Effector memory CD4-positive, alpha-beta T cell (primary cell): Measurements from ENCODE around the gene HOXD3.

Experiments
- DNase-seq, 3 donors: peaks; one replicate each; pipeline ENCODE4 v3.0.0-alpha.2; 2020
- H3K27ac ChIP-seq: 2 replicates; pipeline ENCODE4 v1.7.0; 2013; ENCODE audit warnings: mild to moderate bottlenecking, low read length, moderate library complexity; ENCODE audit not compliant: insufficient read depth, poor library complexity, severe bottlenecking
- H3K27me3 ChIP-seq: replicated peaks from 2 replicates; pipeline ENCODE4 v1.7.0; 2013; ENCODE audit warnings: mild to moderate bottlenecking, low read length; ENCODE audit not compliant: insufficient read depth, control insufficient read depth, poor library complexity, severe bottlenecking
- H3K36me3 ChIP-seq: 2 replicates; pipeline ENCODE4 v1.7.0; 2013; ENCODE audit warnings: mild to moderate bottlenecking, low read length, moderate library complexity; ENCODE audit not compliant: control insufficient read depth, insufficient read depth
- H3K4me1 ChIP-seq: 2 replicates; pipeline ENCODE4 v1.7.0; 2013; ENCODE audit warnings: low read length, mild to moderate bottlenecking; ENCODE audit not compliant: control insufficient read depth, insufficient read depth, poor library complexity, severe bottlenecking
- H3K4me3 ChIP-seq: 2 replicates; pipeline ENCODE4 v1.7.0; 2013; ENCODE audit warnings: low read length, low read depth, mild to moderate bottlenecking; ENCODE audit not compliant: insufficient read depth, poor library complexity, severe bottlenecking
- H3K9me3 ChIP-seq: 2 replicates; pipeline ENCODE4 v1.7.0; 2013; ENCODE audit warnings: mild to moderate bottlenecking, low read length, moderate library complexity; ENCODE audit not compliant: control insufficient read depth

HOXD3 gene

DNA sequence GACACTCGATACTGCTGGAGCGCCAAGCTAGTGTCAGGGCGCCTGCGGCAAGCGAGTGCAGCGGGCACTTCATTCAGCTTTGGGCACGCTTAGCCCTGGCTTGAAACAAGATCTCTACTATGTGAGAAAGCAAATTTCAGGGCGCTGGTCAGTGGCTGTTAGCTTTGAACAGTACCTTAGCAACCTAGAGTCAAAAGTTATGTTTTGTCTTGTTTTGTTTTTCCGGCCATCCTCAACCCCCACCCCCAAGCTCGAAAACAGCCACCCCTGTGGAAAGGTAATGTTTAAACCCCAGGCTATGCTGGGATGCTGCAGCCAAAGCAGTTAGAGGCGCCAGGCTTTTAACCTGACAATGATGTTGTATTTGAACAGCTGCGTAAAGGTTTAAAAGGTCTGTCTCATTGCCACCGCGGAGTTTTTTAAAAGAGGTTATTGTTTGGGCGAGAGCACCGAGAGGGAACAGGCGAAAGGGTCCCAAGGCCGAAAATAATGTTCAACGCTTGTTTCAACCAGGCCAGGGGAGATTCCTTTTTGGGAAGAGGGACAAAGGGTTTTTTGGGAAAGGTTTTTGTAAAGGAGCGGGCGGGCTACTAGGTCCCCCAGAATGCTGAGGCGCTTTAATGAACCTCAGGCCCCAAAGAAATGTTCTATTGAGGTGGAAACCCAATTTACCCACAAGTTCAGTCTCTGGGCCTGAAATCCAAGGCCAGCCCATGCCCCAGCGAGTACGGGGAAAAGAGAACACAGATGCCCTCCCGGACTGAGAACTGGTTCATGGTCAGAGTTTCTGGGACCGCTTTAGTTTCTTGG lies 42.8 kb upstream of the HOXD3 start:
- Histone ChIP-seq H3K27ac (no peak overlapping the region), H3K4me3 (no peak overlapping the region), H3K36me3 (no peaks in the 10 kb centered on the region), H3K9me3 (no peaks in the 10 kb centered on the region), H3K4me1 (no peaks in the 10 kb centered on the region), H3K27me3 (peaks cover 95% of the 10 kb centered on the region)
- DNase-seq = no peak

DNA sequence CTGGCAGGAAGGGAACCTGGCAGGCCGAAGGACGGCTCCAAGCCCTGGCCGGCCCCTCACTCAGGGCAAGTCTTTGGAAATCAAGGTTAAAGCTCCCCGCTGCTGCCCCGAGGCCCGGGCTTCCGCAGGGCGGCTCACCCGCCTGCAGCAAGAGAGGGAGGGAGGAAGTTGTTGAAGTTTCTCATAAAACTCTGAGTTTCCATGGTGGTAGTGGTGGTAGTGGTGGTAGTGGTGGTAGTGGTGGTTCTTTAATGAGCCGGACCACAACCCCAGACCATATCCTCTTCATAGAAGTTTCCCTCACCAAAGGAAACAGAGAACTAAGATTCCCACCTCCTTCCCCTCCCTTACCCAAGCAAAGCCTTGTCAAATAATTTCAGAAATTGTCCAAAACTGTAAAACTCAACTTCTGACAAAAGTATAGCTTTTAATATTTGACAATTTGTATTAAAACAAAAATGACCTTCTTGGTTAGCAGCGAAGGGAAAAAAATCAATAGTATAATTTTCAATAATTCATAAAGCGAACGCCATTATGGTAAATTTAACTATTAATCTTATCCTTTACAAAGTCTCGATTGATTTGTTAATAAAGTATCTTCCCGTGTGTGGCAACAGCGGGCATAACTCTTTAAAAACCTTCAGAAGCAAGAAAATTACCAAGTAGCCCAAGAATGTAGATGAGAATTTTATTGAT lies 42.0 kb upstream of the HOXD3 start:
- Histone ChIP-seq H3K4me3 (no peak overlapping the region), H3K36me3 (no peaks in the 10 kb centered on the region), H3K27me3 (peaks cover 94% of the 10 kb centered on the region), H3K9me3 (no peaks in the 10 kb centered on the region), H3K27ac (no peak overlapping the region), H3K4me1 (no peaks in the 10 kb centered on the region)
- no peak for DNase-seq

DNA sequence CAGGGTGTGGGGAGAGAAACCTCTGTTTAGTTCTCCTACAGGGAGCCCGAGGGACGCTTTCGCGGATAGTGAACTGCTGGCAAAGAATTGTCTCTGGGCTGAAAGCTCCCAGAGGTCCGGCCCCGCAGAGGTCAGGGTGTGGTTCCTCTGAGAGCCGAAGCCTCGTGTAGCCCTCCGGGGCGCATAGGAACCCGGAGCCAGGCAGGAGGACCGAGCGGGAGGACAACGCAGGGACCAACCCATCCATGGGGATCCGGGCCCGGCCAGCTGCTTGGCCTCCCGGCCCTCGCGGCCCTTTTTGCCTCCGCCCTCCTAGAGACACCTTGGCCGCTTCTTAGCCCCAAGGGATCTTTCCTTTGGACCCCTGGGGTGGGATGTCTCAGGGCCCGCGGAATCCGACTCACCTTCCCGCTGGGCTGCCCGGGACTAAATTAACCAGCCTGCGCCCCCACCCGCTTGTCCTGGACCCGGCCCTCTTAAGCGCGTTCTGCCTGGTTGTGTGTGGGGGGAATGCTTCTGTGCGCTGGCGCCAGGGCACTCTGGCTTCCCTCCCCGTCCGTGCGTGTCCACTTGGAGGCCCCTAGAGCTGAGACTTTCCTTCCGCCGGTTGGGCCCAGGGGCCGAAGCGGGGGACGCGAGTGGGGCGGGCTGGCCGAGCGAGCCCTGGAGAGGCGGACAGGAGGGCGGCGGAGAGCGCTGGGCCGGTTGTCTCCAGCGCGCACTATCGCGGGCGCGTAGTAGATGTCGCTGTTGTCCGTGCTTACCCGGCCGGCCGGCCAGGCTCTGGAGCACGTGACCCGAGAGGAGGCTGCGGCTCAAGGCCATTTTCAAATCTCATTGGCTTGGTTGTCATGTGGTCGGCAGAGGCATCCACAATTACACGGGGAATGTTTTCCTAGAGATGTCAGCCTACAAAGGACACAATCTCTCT lies 41.0 kb upstream of the HOXD3 start, which contains the start of gene HOXD10:
TSS of gene HOXD10 (plus strand) at position 896 of the 931 bp plus-strand sequence. CDS start 56 bp downstream, outside the sequence.
- no peak within 1 kb of the TSS for H3K27ac ChIP-seq
- no peaks in the 10 kb centered on the region for H3K9me3 ChIP-seq
- H3K4me1 ChIP-seq = no peaks in the 10 kb centered on the region
- no peak within 1 kb of the TSS for H3K4me3 ChIP-seq
- H3K27me3 ChIP-seq = peaks cover 94% of the 10 kb centered on the region
- H3K36me3 ChIP-seq = no peaks in the 10 kb centered on the region
- no peak for DNase-seq

DNA sequence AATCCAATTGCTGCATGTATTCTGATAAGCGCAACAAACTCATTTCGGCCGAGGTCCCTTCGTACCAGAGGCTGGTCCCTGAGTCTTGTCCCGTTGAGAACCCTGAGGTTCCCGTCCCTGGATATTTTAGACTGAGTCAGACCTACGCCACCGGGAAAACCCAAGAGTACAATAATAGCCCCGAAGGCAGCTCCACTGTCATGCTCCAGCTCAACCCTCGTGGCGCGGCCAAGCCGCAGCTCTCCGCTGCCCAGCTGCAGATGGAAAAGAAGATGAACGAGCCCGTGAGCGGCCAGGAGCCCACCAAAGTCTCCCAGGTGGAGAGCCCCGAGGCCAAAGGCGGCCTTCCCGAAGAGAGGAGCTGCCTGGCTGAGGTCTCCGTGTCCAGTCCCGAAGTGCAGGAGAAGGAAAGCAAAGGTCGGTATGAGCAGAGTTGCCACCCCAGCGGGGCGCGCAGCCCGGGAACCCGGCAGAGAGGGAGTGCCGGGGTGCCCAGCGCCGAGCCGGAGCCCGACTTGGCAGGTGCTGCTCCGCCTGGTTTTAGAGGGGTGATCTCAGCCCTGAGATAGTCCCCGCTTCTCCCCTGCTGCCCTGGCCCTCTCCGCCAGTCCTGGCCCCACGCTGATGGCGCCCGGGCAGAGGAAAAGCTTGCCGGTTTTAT lies 39.8 kb upstream of the HOXD3 start:
- Histone ChIP-seq H3K27me3 (peaks cover 94% of the 10 kb centered on the region), H3K4me3 (no peak overlapping the region), H3K9me3 (no peaks in the 10 kb centered on the region), H3K27ac (no peak overlapping the region), H3K36me3 (no peaks in the 10 kb centered on the region), H3K4me1 (peaks cover 5% of the 10 kb centered on the region)
- DNase-seq = no peak

DNA sequence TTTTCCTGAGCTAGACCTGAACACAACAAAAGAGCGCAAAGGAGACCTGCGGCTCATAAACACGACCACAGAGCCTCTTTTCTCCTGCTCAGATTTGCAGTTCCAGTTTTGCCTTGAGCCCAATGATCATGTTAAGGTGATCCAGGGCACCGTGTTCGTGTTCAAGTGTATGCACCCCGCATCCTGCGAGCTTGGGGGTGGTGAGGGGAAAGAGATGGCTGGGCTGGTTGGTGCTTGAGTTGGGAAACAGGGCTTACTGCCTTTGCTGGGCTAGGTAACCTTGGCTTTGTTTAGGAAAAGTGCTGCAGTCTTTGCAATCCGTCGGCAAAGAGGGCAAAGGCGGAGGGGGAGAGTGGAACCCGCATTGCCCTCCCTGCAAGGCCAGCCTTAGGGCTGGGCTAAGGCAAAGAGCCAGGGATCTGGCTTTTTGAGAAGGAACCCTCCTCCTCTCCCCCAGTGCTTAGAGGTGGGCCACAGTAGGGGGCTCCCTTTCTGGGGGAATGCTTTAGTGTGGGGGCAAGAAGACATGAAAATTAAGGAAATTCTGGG lies 39.2 kb upstream of the HOXD3 start:
- Histone ChIP-seq H3K9me3 (no peaks in the 10 kb centered on the region), H3K27ac (no peak overlapping the region), H3K36me3 (no peaks in the 10 kb centered on the region), H3K4me3 (no peak overlapping the region), H3K4me1 (peaks cover 11% of the 10 kb centered on the region), H3K27me3 (peaks cover 93% of the 10 kb centered on the region)
- DNase-seq = no peak

DNA sequence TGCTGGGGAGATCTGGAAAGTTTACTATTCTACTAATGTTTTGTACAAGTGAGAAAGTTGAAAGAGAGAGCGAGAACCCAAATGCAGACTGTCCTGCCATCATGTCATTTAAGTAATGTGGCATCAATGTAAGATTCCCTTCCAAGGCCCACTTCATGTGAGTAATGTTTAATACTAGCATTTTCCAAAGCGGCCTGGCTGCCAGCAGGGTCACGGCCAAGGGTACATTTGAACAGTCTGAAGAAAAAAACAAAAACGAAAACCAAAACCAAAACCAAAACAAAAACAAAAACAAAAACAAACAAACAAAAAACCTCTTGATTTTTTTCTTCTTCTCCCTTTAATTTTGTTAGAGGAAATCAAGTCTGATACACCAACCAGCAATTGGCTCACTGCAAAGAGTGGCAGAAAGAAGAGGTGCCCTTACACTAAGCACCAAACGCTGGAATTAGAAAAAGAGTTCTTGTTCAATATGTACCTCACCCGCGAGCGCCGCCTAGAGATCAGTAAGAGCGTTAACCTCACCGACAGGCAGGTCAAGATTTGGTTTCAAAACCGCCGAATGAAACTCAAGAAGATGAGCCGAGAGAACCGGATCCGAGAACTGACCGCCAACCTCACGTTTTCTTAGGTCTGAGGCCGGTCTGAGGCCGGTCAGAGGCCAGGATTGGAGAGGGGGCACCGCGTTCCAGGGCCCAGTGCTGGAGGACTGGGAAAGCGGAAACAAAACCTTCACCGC lies 38.3 kb upstream of the HOXD3 start:
- Histone ChIP-seq H3K27me3 (peaks cover 93% of the 10 kb centered on the region), H3K9me3 (no peaks in the 10 kb centered on the region), H3K4me1 (peaks cover 17% of the 10 kb centered on the region), H3K36me3 (no peaks in the 10 kb centered on the region), H3K27ac (no peak overlapping the region), H3K4me3 (no peak overlapping the region)
- no peak for DNase-seq

DNA sequence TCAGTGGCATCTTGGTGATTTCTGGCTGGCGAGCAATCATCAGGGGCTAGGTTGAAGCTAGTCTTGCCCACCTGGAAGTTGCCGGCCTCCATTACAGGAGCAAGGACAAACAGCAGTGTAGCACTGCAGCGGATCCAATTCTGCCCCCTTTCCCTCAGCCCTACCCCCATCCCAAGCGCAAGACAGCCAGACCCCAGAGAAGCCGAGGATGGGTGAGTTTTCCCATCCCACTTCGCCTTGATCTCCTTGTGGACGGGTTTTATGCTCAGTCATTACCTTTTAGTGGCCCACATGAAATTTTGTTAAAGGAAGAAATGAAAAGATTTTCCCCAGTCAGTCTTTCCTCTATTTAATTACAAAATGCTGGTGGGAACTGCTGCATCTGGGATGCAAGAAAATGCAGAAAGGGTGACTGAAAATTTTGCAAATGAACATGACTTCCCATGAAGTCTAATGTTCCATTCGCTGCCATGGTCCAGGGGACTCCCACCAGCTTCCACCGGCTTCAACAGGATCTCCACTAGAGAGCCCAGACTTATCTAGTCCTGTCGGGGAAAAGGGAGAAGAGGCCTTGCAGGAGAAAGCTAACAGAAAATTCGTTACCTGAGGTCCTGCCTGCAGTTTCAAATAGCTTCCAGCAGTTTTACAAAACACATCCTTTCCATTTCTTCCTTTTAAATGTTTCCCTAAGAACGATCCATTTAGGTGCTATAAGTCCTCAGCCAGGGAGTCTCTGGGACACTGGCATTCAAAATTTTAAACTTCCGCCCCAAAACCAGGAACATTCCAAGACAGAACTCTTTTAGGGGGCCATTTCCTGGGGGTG lies 36.5 kb upstream of the HOXD3 start:
- H3K27ac ChIP-seq = no peak overlapping the region
- peaks cover 17% of the 10 kb centered on the region for H3K4me1 ChIP-seq
- peaks cover 94% of the 10 kb centered on the region for H3K27me3 ChIP-seq
- H3K9me3 ChIP-seq = no peaks in the 10 kb centered on the region
- DNase-seq = no peak
- H3K4me3 ChIP-seq = no peak overlapping the region
- no peaks in the 10 kb centered on the region for H3K36me3 ChIP-seq

DNA sequence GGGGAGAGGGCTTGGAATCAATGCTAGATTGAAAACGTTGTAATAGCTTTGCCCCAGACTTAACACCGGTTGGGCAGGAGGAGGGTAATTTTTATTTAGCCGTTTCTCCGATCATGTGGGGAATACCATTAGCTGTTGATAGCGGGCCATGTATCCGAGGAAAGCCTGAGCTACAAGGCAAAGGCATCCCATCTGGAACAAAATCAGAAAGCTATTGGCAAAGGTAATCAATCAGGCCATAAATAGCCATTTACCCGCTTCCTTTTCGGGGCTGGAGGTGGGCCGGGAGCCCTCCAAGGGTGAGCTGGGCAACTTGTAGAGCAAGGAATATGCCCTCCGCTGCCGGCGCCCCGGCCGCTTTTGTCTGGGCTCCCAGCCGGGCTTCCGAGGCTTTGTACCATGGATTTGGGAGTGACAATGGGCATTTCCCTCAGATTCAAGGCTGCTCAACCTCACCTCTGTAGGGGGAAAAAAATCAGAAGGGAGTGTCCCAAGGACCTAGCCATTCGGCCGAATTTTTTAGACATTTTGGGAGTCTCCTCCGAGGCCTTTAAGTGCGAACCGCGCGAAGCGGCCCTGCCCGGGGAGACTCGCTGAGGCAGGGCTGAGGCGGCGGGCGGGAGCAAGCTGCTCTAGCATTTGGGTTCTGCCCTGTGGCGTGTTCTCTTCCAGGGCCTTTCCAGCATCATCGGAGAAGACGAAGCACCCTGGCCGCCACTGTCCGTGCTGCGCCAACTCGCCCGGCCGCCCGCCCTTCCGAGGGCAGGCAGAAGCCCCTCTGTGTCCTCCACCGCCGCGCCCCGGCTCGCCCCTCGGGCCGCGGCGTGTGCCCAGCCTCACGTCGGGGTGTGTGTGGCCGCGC lies 35.7 kb upstream of the HOXD3 start:
- no peak for DNase-seq
- no peak overlapping the region for H3K4me3 ChIP-seq

More for the DNA sequence above, 35.7 kb upstream of the HOXD3 start:
- H3K27ac ChIP-seq = no peak overlapping the region
- peaks cover 93% of the 10 kb centered on the region for H3K27me3 ChIP-seq
- H3K9me3 ChIP-seq = no peaks in the 10 kb centered on the region
- H3K4me1 ChIP-seq = peaks cover 17% of the 10 kb centered on the region
- no peaks in the 10 kb centered on the region for H3K36me3 ChIP-seq
